ENCODE measurements around the gene CFAP74.

CFAP74 gene

GRCh38 chr1:1879942-1880341 lies 123.6 kb downstream of the CFAP74 start:
- Histone ChIP-seq H3K4me1 (peaks cover 11% of the 10 kb centered on the region), H3K27ac (no peak overlapping the region), H2AFZ (no peak overlapping the region), H3K4me2 (ENCODE audit: low read length) (no peak overlapping the region), H3K9me3 (ENCODE audit: control insufficient read depth, low read length) (no peaks in the 10 kb centered on the region), H3K79me2 (peaks cover 56% of the 10 kb centered on the region), H3K4me3 (ENCODE audit: low read depth, low read length) (no peak overlapping the region), H3K36me3 (ENCODE audit: control insufficient read depth, insufficient read depth, low read length) (no peaks in the 10 kb centered on the region), H3K9ac (no peak overlapping the region), H3K27me3 (ENCODE audit: control insufficient read depth, insufficient read depth, low read length) (no peaks in the 10 kb centered on the region)
- TF ChIP-seq CTCF (IDR thresholded peaks at IDR 0.05): no peak

- Histone ChIP-seq H3K27me3 (ENCODE audit: control insufficient read depth, insufficient read depth, low read length) (no peaks in the 10 kb centered on the region), H3K27ac (no peak overlapping the region), H3K4me2 (ENCODE audit: low read length) (peak overlapping the region; percentile 48), H3K4me1 (peaks cover 17% of the 10 kb centered on the region), H2AFZ (no peak overlapping the region), H3K79me2 (peaks cover 68% of the 10 kb centered on the region), H3K9ac (no peak overlapping the region), H3K9me3 (ENCODE audit: control insufficient read depth, low read length) (no peaks in the 10 kb centered on the region), H3K4me3 (ENCODE audit: low read depth, low read length) (no peak overlapping the region), H3K36me3 (ENCODE audit: control insufficient read depth, insufficient read depth, low read length) (no peaks in the 10 kb centered on the region)
- TF ChIP-seq CTCF (IDR thresholded peaks at IDR 0.05): no peak
These were observed 125.6 kb downstream of the CFAP74 start for GRCh38 chr1:1877865-1878436.

- Histone ChIP-seq H3K4me2 (ENCODE audit: low read length) (peak overlapping the region; percentile 4), H3K79me2 (peaks cover 70% of the 10 kb centered on the region), H3K4me1 (peaks cover 16% of the 10 kb centered on the region), H3K9me3 (ENCODE audit: control insufficient read depth, low read length) (no peaks in the 10 kb centered on the region), H2AFZ (no peak overlapping the region), H3K36me3 (ENCODE audit: control insufficient read depth, insufficient read depth, low read length) (no peaks in the 10 kb centered on the region), H3K4me3 (ENCODE audit: low read depth, low read length) (no peak overlapping the region), H3K27me3 (ENCODE audit: control insufficient read depth, insufficient read depth, low read length) (no peaks in the 10 kb centered on the region), H3K27ac (no peak overlapping the region), H3K9ac (no peak overlapping the region)
- TF ChIP-seq CTCF (IDR thresholded peaks at IDR 0.05): no peak
These were observed 127.2 kb downstream of the CFAP74 start for GRCh38 chr1:1876335-1876930.

- TF ChIP-seq CTCF (IDR thresholded peaks at IDR 0.05): no peak
- H3K27me3 ChIP-seq (ENCODE audit: control insufficient read depth, insufficient read depth, low read length): no peaks in the 10 kb centered on the region
- no peak overlapping the region for H3K4me3 ChIP-seq (ENCODE audit: low read depth, low read length)
- H3K27ac ChIP-seq: no peak overlapping the region
- no peaks in the 10 kb centered on the region for H3K36me3 ChIP-seq (ENCODE audit: control insufficient read depth, insufficient read depth, low read length)
- H3K9ac ChIP-seq: no peak overlapping the region
- H2AFZ ChIP-seq: no peak overlapping the region
- no peaks in the 10 kb centered on the region for H3K9me3 ChIP-seq (ENCODE audit: control insufficient read depth, low read length)
- H3K4me2 ChIP-seq (ENCODE audit: low read length): no peak overlapping the region
- H3K79me2 ChIP-seq: peaks cover 70% of the 10 kb centered on the region
- peaks cover 13% of the 10 kb centered on the region for H3K4me1 ChIP-seq
These were observed 127.7 kb downstream of the CFAP74 start for GRCh38 chr1:1875932-1876331.

- Histone ChIP-seq H3K4me2 (ENCODE audit: low read length) (no peak overlapping the region), H3K79me2 (peaks cover 73% of the 10 kb centered on the region), H3K9me3 (ENCODE audit: control insufficient read depth, low read length) (no peaks in the 10 kb centered on the region), H3K36me3 (ENCODE audit: control insufficient read depth, insufficient read depth, low read length) (no peaks in the 10 kb centered on the region), H3K9ac (no peak overlapping the region), H3K4me1 (peaks cover 10% of the 10 kb centered on the region), H3K4me3 (ENCODE audit: low read depth, low read length) (no peak overlapping the region), H3K27me3 (ENCODE audit: control insufficient read depth, insufficient read depth, low read length) (no peaks in the 10 kb centered on the region), H2AFZ (no peak overlapping the region), H3K27ac (no peak overlapping the region)
- no peak for TF ChIP-seq CTCF (IDR thresholded peaks at IDR 0.05)
These were observed 128.7 kb downstream of the CFAP74 start for GRCh38 chr1:1874901-1875300.

All from parathyroid adenoma (tissue), 2 donors.